SK-N-SH treated with all-trans-retinoic acid at 6 μM for 48 hours (cell line): Measurements from ENCODE around the gene TRMO.

Source experiments
- BACH2 ChIP-seq: fragments of 250-450 bp; sonication (Bioruptor Pico); IDR thresholded peaks from 2 replicates; pipeline ENCODE4 v1.9.0; 2021; ENCODE audit warnings: mild to moderate bottlenecking, borderline replicate concordance
- RARB ChIP-seq: fragments of 250-450 bp; sonication (Bioruptor Pico); IDR thresholded peaks from 2 replicates; pipeline ENCODE4 v1.8.0; 2021; ENCODE audit warnings: mild to moderate bottlenecking, moderate library complexity

GRCh38 chr9:97911528-97911927 lies 10.8 kb downstream of the TRMO start:
- TF ChIP-seq BACH2 (CRISPR knock-in tag) (no peak), RARB (no peak)
